Kidney (tissue), 14 donors: ENCODE measurements around the gene UPK2. TPM values are rescaled to one million over a fixed set of nuclear protein-coding genes. Genes with fewer than 3 reads are reported as not detected.

Experiments used
- DNase-seq, 5 donors: peaks; one replicate each; pipeline ENCODE4 v3.0.0-alpha.2; 2013 to 2020
- FAIRE-seq: peaks from 2 replicates; lab custom pipeline; 2012; peaks lifted over from hg19 to GRCh38; lab: Jason Lieb, UNC
- H3K27ac ChIP-seq, 2 donors: one replicate each; pipeline ENCODE4 v1.7.0; 2013; ENCODE audit warnings: low read depth in 2 of 2, low read length in 2 of 2, inconsistent platforms in 1 of 2
- H3K27me3 ChIP-seq: one replicate; pipeline ENCODE4 v1.7.1; 2013; ENCODE audit warnings: low read length, inconsistent platforms; ENCODE audit not compliant: control insufficient read depth, insufficient read depth
- H3K36me3 ChIP-seq, 3 donors: one replicate each; pipeline versions ENCODE4 v1.7.0 to v1.7.1; 2013; ENCODE audit warnings: low read length in 3 of 3, control low read depth in 1 of 3, inconsistent platforms in 1 of 3; ENCODE audit not compliant: insufficient read depth in 3 of 3, control insufficient read depth in 2 of 3
- H3K4me1 ChIP-seq, 3 donors: one replicate each; pipeline versions ENCODE4 v1.7.0 to v1.7.1; 2013; ENCODE audit warnings: low read length in 3 of 3, inconsistent platforms in 1 of 3, low read depth in 1 of 3; ENCODE audit not compliant: control insufficient read depth in 2 of 3, insufficient read depth in 2 of 3
- H3K4me3 ChIP-seq, 3 donors: one replicate each; pipeline versions ENCODE4 v1.7.0 to v1.8.1; 2013; ENCODE audit warnings: low read length in 3 of 3, control low read depth in 1 of 3, inconsistent platforms in 1 of 3
- H3K9ac ChIP-seq, 3 donors: one replicate each; pipeline versions ENCODE4 v1.7.0 to v1.7.1; 2013; ENCODE audit warnings: low read length in 3 of 3, control low read depth in 1 of 3, inconsistent platforms in 1 of 3
- H3K9me3 ChIP-seq, 3 donors: one replicate each; pipeline versions ENCODE4 v1.7.0 to v1.7.1; 2013; ENCODE audit warnings: low read length in 3 of 3, control low read depth in 1 of 3, inconsistent platforms in 1 of 3; ENCODE audit not compliant: control insufficient read depth in 2 of 3, insufficient read depth in 1 of 3
- intact Hi-C: fragments of 100-400 bp; cut with DNase I; formaldehyde crosslinking; loops from one replicate; pipeline ENCODE4 v1.11.1; 2022
- polyA plus RNA-seq: library from polyadenylated mRNA; stranded (reverse); fragments of 350-450 nt; fragmentation: Illumina TruSeq; extraction: RNeasy Lipid Tissue Mini Kit (QIAGEN cat#74804); gene quantifications from one replicate; pipeline ENCODE4 v1.2.3, GENCODE V29; 2014; ENCODE audit warnings: low read depth, low replicate concordance; ENCODE audit not compliant: insufficient read depth
- total RNA-seq: library from RNA; stranded (reverse); fragmentation: NEBNext Ultra II Directional; extraction: Animal tissue kit (Norgen Biotek cat#: 25700); gene quantifications from one replicate; pipeline ENCODE4 v1.2.1, GENCODE V29; 2021
- TF ChIP-seq, protein P1 (sequence below): IDR thresholded peaks from 3 replicates; pipeline ENCODE4 v1.5.1; 2012; ENCODE audit warnings: mild to moderate bottlenecking, moderate library complexity, borderline replicate concordance; ENCODE audit not compliant: insufficient read depth; ENCODE audit errors: extremely low read depth
- donor health status: control.
- donor health status: control.
- donor health status: control.
- donor health status: control.
- donor health status: control.
- donor health status: DM: yes; HTN: yes; CAD: no.
- donor health status: Normal renal cell carcinoma (clear cell type).

UPK2 gene
- total and polyA plus RNA-seq, 2 donors from 2014 or later: not detected

DNA sequence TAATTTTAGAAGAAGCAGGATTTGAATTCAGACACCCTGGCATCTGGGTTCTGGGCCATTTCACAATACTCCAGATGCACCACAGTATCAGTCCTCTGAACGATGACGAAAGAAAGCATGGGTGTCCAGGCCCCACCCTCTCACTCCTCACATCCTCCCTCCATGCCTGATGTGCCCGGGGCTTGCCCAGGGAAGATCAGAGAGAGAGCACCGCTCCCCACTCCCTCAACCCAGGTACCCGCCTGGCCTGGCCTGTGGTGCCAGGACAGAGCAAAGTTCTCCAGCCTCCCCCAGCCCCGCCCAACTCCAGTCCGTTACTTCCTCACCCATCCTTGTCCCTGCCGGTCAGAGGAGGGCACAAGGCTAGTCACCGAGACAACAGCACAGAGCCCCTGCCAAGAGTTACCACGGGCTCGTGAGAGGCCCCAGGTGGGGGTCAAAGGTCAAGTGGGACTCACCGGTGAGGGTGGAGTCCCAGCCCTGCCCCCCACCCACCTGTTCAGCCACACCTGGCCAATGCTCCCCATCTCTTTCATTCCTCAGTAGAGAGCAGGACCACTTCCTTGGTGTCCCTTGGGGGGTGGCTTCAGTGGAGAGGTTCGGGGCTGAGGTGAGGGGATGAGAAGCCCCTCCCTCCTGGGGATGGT lies 38.5 kb upstream of the UPK2 start:
- Histone ChIP-seq H3K9ac (peak overlapping the region in 1 of 3 donors; percentile 46), H3K4me3 (peak overlapping the region in 1 of 3 donors; percentile 43), H3K36me3 (no peaks in the 10 kb centered on the region), H3K27me3 (no peaks in the 10 kb centered on the region), H3K27ac (peak overlapping the region; percentile 90 to 93), H3K4me1 (peaks cover 0 to 88% (median 83%) of the 10 kb centered on the region in 3 donors), H3K9me3 (no peaks in the 10 kb centered on the region)
- FAIRE-seq (no peak), DNase-seq (peak in 2 of 5 donors; percentile 84 to 89)
- intact Hi-C loops: no loop called here
- TF ChIP-seq, protein P1, sequence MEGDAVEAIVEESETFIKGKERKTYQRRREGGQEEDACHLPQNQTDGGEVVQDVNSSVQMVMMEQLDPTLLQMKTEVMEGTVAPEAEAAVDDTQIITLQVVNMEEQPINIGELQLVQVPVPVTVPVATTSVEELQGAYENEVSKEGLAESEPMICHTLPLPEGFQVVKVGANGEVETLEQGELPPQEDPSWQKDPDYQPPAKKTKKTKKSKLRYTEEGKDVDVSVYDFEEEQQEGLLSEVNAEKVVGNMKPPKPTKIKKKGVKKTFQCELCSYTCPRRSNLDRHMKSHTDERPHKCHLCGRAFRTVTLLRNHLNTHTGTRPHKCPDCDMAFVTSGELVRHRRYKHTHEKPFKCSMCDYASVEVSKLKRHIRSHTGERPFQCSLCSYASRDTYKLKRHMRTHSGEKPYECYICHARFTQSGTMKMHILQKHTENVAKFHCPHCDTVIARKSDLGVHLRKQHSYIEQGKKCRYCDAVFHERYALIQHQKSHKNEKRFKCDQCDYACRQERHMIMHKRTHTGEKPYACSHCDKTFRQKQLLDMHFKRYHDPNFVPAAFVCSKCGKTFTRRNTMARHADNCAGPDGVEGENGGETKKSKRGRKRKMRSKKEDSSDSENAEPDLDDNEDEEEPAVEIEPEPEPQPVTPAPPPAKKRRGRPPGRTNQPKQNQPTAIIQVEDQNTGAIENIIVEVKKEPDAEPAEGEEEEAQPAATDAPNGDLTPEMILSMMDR: no peak

DNA sequence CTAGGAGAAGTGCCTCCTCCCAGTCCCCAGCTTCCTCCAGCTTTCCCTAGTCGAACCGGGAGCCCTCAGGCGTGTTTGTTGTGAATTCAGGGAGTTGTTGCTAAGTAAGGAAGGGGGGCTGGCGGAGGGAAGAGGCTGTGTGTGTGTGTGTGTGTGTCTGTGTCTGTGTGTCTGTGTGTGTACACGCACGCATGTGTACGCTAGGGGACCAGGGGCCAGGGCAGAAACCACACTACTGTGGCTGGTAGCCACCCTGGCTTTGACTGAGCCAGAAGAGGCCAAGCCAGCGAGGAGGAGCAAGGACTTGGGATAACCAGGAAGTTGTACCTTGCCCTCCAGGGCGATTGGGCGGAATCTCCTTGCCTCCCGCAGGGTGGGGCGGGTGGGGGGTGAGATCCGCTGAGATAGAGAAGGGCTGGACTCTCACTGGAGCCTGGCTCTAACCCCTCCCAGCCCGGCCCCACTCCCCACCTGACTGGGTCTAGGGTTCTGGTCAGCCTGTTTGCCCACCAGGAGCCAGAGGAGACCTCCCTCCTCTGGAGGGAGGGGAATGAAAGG lies 37.9 kb upstream of the UPK2 start:
- DNase-seq: peak; percentile 90 to 96 (median 91)
- intact Hi-C loops: no loop called here
- no peak for FAIRE-seq
- peak overlapping the region; percentile 92 to 93 for H3K27ac ChIP-seq
- H3K9me3 ChIP-seq: no peaks in the 10 kb centered on the region
- peaks cover under 1 to 88% (median 83%) of the 10 kb centered on the region in 3 donors for H3K4me1 ChIP-seq
- H3K4me3 ChIP-seq: peak overlapping the region in 2 of 3 donors; percentile 9 to 43
- H3K9ac ChIP-seq: peak overlapping the region in 1 of 3 donors; percentile 46
- no peaks in the 10 kb centered on the region for H3K36me3 ChIP-seq
- H3K27me3 ChIP-seq: no peaks in the 10 kb centered on the region
- TF ChIP-seq, protein P1: no peak

DNA sequence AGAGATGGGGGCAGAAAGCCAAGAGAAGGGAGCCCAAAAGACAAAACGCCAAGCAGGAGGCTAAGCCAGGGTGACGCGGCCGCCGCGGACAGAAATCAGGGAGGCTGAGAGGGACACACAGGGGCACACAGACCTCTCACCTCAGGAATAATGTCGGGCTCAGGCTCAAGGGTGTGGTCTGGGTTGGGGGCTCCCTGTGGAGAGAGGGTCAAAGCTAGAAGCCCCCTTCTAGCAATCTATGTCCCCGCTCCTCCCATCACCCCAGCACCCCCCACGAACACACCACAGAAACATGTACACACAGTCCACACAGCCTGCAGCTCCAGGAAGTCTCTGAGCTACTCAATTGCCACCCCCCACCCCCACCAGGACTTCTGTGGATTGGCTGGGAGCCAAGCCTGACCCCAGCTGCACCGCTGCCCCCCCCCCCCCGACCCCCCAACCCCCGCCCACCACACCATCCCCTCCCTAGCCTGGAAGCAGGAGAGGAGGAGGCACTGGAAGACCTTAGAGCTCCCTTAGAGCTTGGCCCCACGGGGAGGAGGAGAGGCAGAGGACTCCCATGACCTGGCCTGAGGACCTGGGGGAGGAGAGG lies 37.3 kb upstream of the UPK2 start:
- H3K36me3 ChIP-seq: no peaks in the 10 kb centered on the region
- TF ChIP-seq, protein P1: no peak
- H3K9ac ChIP-seq: peak overlapping the region in 1 of 3 donors; percentile 75
- no peaks in the 10 kb centered on the region for H3K27me3 ChIP-seq
- DNase-seq (peak in 3 of 5 donors; percentile 56 to 82 (median 62)), FAIRE-seq (no peak)
- intact Hi-C loops: no loop called here
- peaks cover 4 to 89% (median 81%) of the 10 kb centered on the region in 3 donors for H3K4me1 ChIP-seq
- H3K27ac ChIP-seq: peak overlapping the region; percentile 92 to 93
- H3K4me3 ChIP-seq: peak overlapping the region; percentile 9 to 43 (median 28)
- no peaks in the 10 kb centered on the region for H3K9me3 ChIP-seq
